Muscle layer of colon (tissue), 2 donors: ENCODE data around the gene C6.
"Not testable (repeated sequence)": the region's sequence is repeated elsewhere in the genome, so short reads cannot be mapped to it uniquely, and the experiment has no call there.

ENCODE experiments used
- H3K27ac ChIP-seq: one replicate; pipeline ENCODE4 v1.7.0; 2013; ENCODE audit warnings: low read depth, mild to moderate bottlenecking, low read length, moderate library complexity
- H3K27me3 ChIP-seq, 2 donors: one replicate each; pipeline ENCODE4 v1.7.0; 2013; ENCODE audit warnings: low read length in 2 of 2, mild to moderate bottlenecking in 2 of 2; ENCODE audit not compliant: insufficient read depth in 2 of 2, control insufficient read depth in 1 of 2
- H3K36me3 ChIP-seq: one replicate; pipeline ENCODE4 v1.7.0; 2013; ENCODE audit warnings: mild to moderate bottlenecking, low read length; ENCODE audit not compliant: insufficient read depth
- H3K4me1 ChIP-seq: one replicate; pipeline ENCODE4 v1.7.0; 2013; ENCODE audit warnings: mild to moderate bottlenecking, low read length; ENCODE audit not compliant: insufficient read depth
- H3K4me3 ChIP-seq, 2 donors: one replicate each; pipeline ENCODE4 v1.7.0; 2013; ENCODE audit warnings: low read length in 2 of 2, low read depth in 1 of 2, mild to moderate bottlenecking in 1 of 2, moderate library complexity in 1 of 2
- H3K9ac ChIP-seq: one replicate; pipeline ENCODE4 v1.7.0; 2013; ENCODE audit warnings: low read length
- H3K9me3 ChIP-seq: one replicate; pipeline ENCODE4 v1.7.0; 2013; ENCODE audit warnings: mild to moderate bottlenecking, low read length
- donor health status: abdominal sarcoma.
- donor health status: Adenocarcinoma of cecum.

C6 gene

GRCh38 chr5:41230276-41230675 is 16.9 kb upstream of the C6 start:
- not testable (repeated sequence) for H3K4me3 ChIP-seq, H3K27ac ChIP-seq, H3K36me3 ChIP-seq, H3K9ac ChIP-seq, H3K9me3 ChIP-seq, H3K27me3 ChIP-seq, H3K4me1 ChIP-seq

- H3K4me3 ChIP-seq, result no peak overlapping the region
- H3K27me3 ChIP-seq, result no peaks in the 10 kb centered on the region
- H3K9me3 ChIP-seq, result peaks cover 4% of the 10 kb centered on the region
- no peak overlapping the region for H3K9ac ChIP-seq
- no peak overlapping the region for H3K27ac ChIP-seq
- H3K4me1 ChIP-seq, result peaks cover 7% of the 10 kb centered on the region
- no peaks in the 10 kb centered on the region for H3K36me3 ChIP-seq
Observed at GRCh38 chr5:41223962-41224361, 10.6 kb upstream of the C6 start.

GRCh38 chr5:41219658-41220269 is 6.4 kb upstream of the C6 start:
- Histone ChIP-seq H3K27ac (no peak overlapping the region), H3K9ac (no peak overlapping the region), H3K4me3 (no peak overlapping the region), H3K9me3 (no peaks in the 10 kb centered on the region), H3K36me3 (no peaks in the 10 kb centered on the region), H3K27me3 (no peaks in the 10 kb centered on the region), H3K4me1 (peaks cover 7% of the 10 kb centered on the region)

- H3K4me1 ChIP-seq, result peaks cover 7% of the 10 kb centered on the region
- H3K27me3 ChIP-seq, result no peaks in the 10 kb centered on the region
- H3K9ac ChIP-seq, result no peak overlapping the region
- no peaks in the 10 kb centered on the region for H3K36me3 ChIP-seq
- no peak overlapping the region for H3K4me3 ChIP-seq
- no peak overlapping the region for H3K27ac ChIP-seq
- no peaks in the 10 kb centered on the region for H3K9me3 ChIP-seq
Observed at GRCh38 chr5:41218929-41219657, 5.8 kb upstream of the C6 start.

- H3K36me3 ChIP-seq, result no peaks in the 10 kb centered on the region
- H3K4me1 ChIP-seq, result peaks cover 2% of the 10 kb centered on the region
- no peak overlapping the region for H3K27ac ChIP-seq
- H3K27me3 ChIP-seq, result no peaks in the 10 kb centered on the region
- H3K9ac ChIP-seq, result no peak overlapping the region
- H3K4me3 ChIP-seq, result no peak overlapping the region
- H3K9me3 ChIP-seq, result no peaks in the 10 kb centered on the region
Observed at GRCh38 chr5:41214182-41214581, 850 bp upstream of the C6 start.

GRCh38 chr5:41212935-41213334 is 397 bp downstream of the C6 start:
- Histone ChIP-seq H3K4me1 (no peaks in the 10 kb centered on the region), H3K27me3 (no peaks in the 10 kb centered on the region), H3K36me3 (no peaks in the 10 kb centered on the region), H3K4me3 (no peak overlapping the region), H3K27ac (no peak overlapping the region), H3K9ac (no peak overlapping the region), H3K9me3 (no peaks in the 10 kb centered on the region)

GRCh38 chr5:41211417-41211816 is 1.9 kb downstream of the C6 start:
- Histone ChIP-seq H3K4me1 (no peaks in the 10 kb centered on the region), H3K36me3 (no peaks in the 10 kb centered on the region), H3K9ac (no peak overlapping the region), H3K27ac (no peak overlapping the region), H3K9me3 (no peaks in the 10 kb centered on the region), H3K27me3 (no peaks in the 10 kb centered on the region), H3K4me3 (no peak overlapping the region)

- H3K4me3 ChIP-seq, H3K27ac ChIP-seq, H3K36me3 ChIP-seq, H3K4me1 ChIP-seq, H3K9me3 ChIP-seq, H3K27me3 ChIP-seq, H3K9ac ChIP-seq: not testable (repeated sequence)
Observed at GRCh38 chr5:41205475-41205874, 7.9 kb downstream of the C6 start.

- Histone ChIP-seq H3K4me3 (no peak overlapping the region), H3K27me3 (no peaks in the 10 kb centered on the region), H3K9ac (no peak overlapping the region), H3K27ac (no peak overlapping the region), H3K9me3 (no peaks in the 10 kb centered on the region), H3K4me1 (no peaks in the 10 kb centered on the region), H3K36me3 (no peaks in the 10 kb centered on the region)
Observed at GRCh38 chr5:41203033-41203432, 10.3 kb downstream of the C6 start.

GRCh38 chr5:41201082-41201772 is 12.1 kb downstream of the C6 start:
- Histone ChIP-seq H3K9me3 (no peaks in the 10 kb centered on the region), H3K4me1 (no peaks in the 10 kb centered on the region)

GRCh38 chr5:41200506-41200905 is 12.8 kb downstream of the C6 start:
- H3K9ac ChIP-seq, result no peak overlapping the region
- H3K4me3 ChIP-seq, result no peak overlapping the region
- no peak overlapping the region for H3K27ac ChIP-seq
- H3K36me3 ChIP-seq, result no peaks in the 10 kb centered on the region
- no peaks in the 10 kb centered on the region for H3K9me3 ChIP-seq
- no peaks in the 10 kb centered on the region for H3K27me3 ChIP-seq
- no peaks in the 10 kb centered on the region for H3K4me1 ChIP-seq

More at GRCh38 chr5:41201082-41201772, 12.1 kb downstream of the C6 start:
- Histone ChIP-seq H3K27me3 (no peaks in the 10 kb centered on the region), H3K9ac (no peak overlapping the region), H3K4me3 (no peak overlapping the region), H3K27ac (no peak overlapping the region), H3K36me3 (no peaks in the 10 kb centered on the region)
